Thoracic aorta (tissue), 2 donors: ENCODE data around the gene LIG3. TPM values are rescaled to one million over a fixed set of nuclear protein-coding genes. Genes with fewer than 3 reads are reported as not detected.
"Not testable (repeated sequence)": the region's sequence is repeated elsewhere in the genome, so short reads cannot be mapped to it uniquely, and the experiment has no call there.

Source experiments
- ATAC-seq: fragments of 150-250 bp; one replicate; pipeline ENCODE4 v1.8.0; 2017; ENCODE audit warnings: low read depth; ENCODE audit not compliant: insufficient number of reproducible peaks, low FRiP score
- DNase-seq: peaks from one replicate; pipeline ENCODE4 v3.0.0-alpha.2; 2020; ENCODE audit warnings: low spot score
- H3K27ac ChIP-seq, 2 donors: fragments of 200-600 bp; sonication (generic); 1 replicate in 1 of 2; 2 replicates in 1 of 2; pipeline ENCODE4 v1.5.1; 2016; ENCODE audit warnings: mild to moderate bottlenecking in 2 of 2, moderate library complexity in 2 of 2
- H3K27me3 ChIP-seq: fragments of 200-600 bp; sonication (generic); replicated peaks from 2 replicates; pipeline ENCODE4 v1.6.0; 2016; ENCODE audit warnings: mild to moderate bottlenecking; ENCODE audit not compliant: insufficient read depth
- H3K36me3 ChIP-seq: fragments of 200-600 bp; sonication (generic); one replicate; pipeline ENCODE4 v1.5.1; 2016
- H3K4me1 ChIP-seq, 2 donors: fragments of 200-600 bp; sonication (generic); 1 replicate in 1 of 2; 2 replicates in 1 of 2; pipeline versions ENCODE4 v1.5.1 to v1.6.0; 2016; ENCODE audit warnings: low read depth in 2 of 2, mild to moderate bottlenecking in 1 of 2; ENCODE audit not compliant: control insufficient read depth in 1 of 2
- H3K4me3 ChIP-seq: fragments of 200-600 bp; sonication (generic); 2 replicates; pipeline ENCODE4 v1.5.1; 2016; ENCODE audit warnings: mild to moderate bottlenecking
- H3K9me3 ChIP-seq: fragments of 200-600 bp; sonication (generic); 2 replicates; pipeline ENCODE4 v1.5.1; 2016
- total RNA-seq, 2 donors: library from RNA; depleted of rRNA; stranded (reverse); fragments of >200 nt; gene quantifications; one replicate each; pipeline versions ENCODE4 v1.1.0 to v1.2.3, GENCODE V29; 2016
- TF ChIP-seq, protein P1 (sequence below): fragments of 200-600 bp; sonication (generic); IDR thresholded peaks from one replicate; pipeline ENCODE4 v1.5.1; 2019; ENCODE audit warnings: antibody characterized with exemption

Gene LIG3
- total RNA-seq, 2 donors from 2014 or later: 42.8 to 52.0 TPM

GRCh38 chr17:34999456-34999855 is 19.1 kb downstream of the LIG3 start:
- Histone ChIP-seq H3K9me3 (no peaks in the 10 kb centered on the region), H3K4me3 (no peak overlapping the region), H3K27me3 (no peaks in the 10 kb centered on the region), H3K36me3 (peaks cover 17% of the 10 kb centered on the region), H3K27ac (no peak overlapping the region), H3K4me1 (peaks cover 6 to 17% of the 10 kb centered on the region in 2 donors)
- no peak for ATAC-seq
- DNase-seq: no peak
- TF ChIP-seq, protein P1, sequence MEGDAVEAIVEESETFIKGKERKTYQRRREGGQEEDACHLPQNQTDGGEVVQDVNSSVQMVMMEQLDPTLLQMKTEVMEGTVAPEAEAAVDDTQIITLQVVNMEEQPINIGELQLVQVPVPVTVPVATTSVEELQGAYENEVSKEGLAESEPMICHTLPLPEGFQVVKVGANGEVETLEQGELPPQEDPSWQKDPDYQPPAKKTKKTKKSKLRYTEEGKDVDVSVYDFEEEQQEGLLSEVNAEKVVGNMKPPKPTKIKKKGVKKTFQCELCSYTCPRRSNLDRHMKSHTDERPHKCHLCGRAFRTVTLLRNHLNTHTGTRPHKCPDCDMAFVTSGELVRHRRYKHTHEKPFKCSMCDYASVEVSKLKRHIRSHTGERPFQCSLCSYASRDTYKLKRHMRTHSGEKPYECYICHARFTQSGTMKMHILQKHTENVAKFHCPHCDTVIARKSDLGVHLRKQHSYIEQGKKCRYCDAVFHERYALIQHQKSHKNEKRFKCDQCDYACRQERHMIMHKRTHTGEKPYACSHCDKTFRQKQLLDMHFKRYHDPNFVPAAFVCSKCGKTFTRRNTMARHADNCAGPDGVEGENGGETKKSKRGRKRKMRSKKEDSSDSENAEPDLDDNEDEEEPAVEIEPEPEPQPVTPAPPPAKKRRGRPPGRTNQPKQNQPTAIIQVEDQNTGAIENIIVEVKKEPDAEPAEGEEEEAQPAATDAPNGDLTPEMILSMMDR: no peak

DNA sequence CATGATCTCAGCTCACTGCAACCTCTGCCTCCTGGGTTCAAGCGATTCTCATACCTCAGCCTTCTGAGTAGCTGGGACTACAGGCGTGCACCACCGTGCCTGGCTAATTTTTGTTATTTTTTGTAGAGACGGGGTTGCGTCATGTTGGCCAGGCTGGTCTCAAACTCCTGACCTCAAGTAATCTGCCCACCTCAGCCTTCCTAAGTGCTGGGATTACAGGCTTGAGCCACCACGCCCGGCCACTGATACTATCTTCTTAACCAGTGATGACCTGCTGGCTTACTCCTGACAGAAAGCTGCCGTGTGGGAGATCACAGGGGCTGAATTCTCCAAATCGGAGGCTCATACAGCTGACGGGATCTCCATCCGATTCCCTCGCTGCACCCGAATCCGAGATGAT is 20.7 kb downstream of the LIG3 start:
- DNase-seq, ATAC-seq, H3K4me3 ChIP-seq, H3K27ac ChIP-seq, H3K9me3 ChIP-seq, H3K27me3 ChIP-seq: not testable (repeated sequence)
- peaks cover 18% of the 10 kb centered on the region for H3K36me3 ChIP-seq
- peaks cover 6 to 17% of the 10 kb centered on the region in 2 donors for H3K4me1 ChIP-seq

GRCh38 chr17:35001549-35001948 is 21.2 kb downstream of the LIG3 start:
- Histone ChIP-seq H3K9me3 (no peaks in the 10 kb centered on the region), H3K4me3 (no peak overlapping the region), H3K27me3 (no peaks in the 10 kb centered on the region), H3K27ac (no peak overlapping the region), H3K4me1 (peaks cover 6 to 17% of the 10 kb centered on the region in 2 donors), H3K36me3 (peaks cover 17% of the 10 kb centered on the region)
- TF ChIP-seq, protein P1: no peak
- no peak for DNase-seq
- no peak for ATAC-seq

DNA sequence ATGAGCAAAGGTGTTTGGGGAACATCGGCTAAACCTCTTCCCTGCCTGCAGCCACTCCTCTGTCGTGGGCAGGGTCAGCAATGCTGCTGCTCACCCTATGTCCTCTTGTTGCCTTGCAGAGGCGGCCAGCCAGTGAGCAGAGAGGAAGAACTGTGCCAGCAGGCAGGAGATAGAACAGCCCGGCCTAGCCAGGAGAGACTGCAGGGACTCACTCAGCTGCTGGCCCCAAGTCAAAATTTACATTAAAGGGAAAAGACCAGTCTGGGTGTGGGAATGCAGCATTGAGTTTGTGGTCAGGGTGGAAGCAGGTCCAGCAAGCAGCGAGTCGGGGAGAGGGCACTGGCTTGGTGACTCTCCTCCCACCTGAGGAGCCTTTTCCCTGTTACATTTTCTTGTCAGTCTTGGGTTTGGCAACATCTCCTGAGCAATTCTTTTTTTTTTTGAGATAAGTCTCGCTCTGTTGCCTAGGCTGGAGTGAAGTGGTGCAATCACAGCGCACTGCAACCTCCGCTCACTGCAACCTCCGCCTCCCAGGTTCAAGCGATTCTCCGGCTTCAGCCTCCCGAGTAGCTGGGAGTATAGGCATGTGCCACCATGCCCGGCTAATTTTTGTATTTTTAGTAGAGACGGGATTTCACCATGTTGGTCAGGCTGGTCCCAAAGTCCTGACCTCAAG is 22.7 kb downstream of the LIG3 start:
- no peak overlapping the region for H3K4me3 ChIP-seq
- no peak overlapping the region for H3K27ac ChIP-seq
- H3K9me3 ChIP-seq: no peaks in the 10 kb centered on the region
- ATAC-seq (no peak), DNase-seq (no peak)
- no peaks in the 10 kb centered on the region for H3K27me3 ChIP-seq
- peaks cover 25% of the 10 kb centered on the region for H3K36me3 ChIP-seq
- TF ChIP-seq, protein P1: no peak
- peaks cover 0 to 3% of the 10 kb centered on the region in 2 donors for H3K4me1 ChIP-seq

DNA sequence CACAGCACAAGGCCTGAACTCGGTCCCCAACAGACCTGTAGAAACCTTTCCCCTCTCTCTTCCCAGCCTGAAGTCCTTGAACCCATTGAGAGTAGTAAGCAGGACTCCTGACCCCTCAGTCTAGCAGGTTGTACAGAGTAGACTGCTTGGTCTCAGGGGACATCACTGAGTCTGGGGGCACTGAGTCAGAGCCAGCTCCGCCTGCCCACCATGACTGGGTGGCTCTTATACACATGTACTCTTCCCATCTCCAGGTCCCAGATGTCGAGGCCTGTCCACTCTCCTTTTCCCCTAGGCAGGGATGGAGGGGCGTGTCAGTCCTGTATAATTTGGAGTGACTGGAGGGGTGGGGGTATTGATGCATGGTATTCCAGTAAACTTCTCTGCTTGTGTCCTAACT is 23.5 kb downstream of the LIG3 start:
- DNase-seq (no peak), ATAC-seq (no peak)
- Histone ChIP-seq H3K27me3 (no peaks in the 10 kb centered on the region), H3K4me1 (no peaks in the 10 kb centered on the region), H3K9me3 (no peaks in the 10 kb centered on the region), H3K4me3 (no peak overlapping the region), H3K36me3 (peaks cover 25% of the 10 kb centered on the region), H3K27ac (no peak overlapping the region)
- TF ChIP-seq, protein P1: no peak

DNA sequence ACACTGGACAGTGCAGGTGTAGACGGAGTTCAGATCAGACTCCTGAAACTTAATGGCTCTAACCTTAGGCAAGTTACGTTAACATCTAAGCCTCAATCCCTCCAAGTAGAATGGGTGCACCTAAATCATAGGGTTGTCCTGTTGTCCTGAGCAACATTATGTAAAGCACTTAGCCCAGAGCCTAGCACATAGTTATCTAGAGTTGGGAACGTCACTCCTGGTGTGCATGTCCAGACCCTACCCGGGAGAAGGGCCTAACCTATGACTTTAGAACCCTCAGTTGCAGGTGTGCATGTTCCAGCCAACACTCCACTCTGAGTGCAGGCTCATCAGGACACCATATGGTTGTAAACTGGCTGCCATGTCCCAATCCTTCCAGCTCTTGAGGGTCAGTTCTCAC is 26.0 kb downstream of the LIG3 start:
- Histone ChIP-seq H3K36me3 (peaks cover 32% of the 10 kb centered on the region), H3K27ac (no peak overlapping the region)
- DNase-seq: no peak

More for the DNA sequence above, 26.0 kb downstream of the LIG3 start:
- H3K4me1 ChIP-seq: no peaks in the 10 kb centered on the region
- no peak overlapping the region for H3K4me3 ChIP-seq
- no peaks in the 10 kb centered on the region for H3K27me3 ChIP-seq
- no peak for ATAC-seq
- H3K9me3 ChIP-seq: no peaks in the 10 kb centered on the region
- TF ChIP-seq, protein P1: no peak
